ENCODE data around the gene C19orf12. TPM values are rescaled to one million over a fixed set of nuclear protein-coding genes. Genes with fewer than 3 reads are reported as not detected.

The C19orf12 gene
- total RNA-seq, 1 donor from 2014 or later: 48.6 TPM

GRCh38 chr19:29653398-29653797, 61.7 kb downstream of the C19orf12 start:
- intact Hi-C loops (cut with micrococcal nuclease): no loop called here
- Histone ChIP-seq H3K36me3 (no peaks in the 10 kb centered on the region), H3K4me1 (no peaks in the 10 kb centered on the region), H3K27me3 (ENCODE audit: low read depth) (peaks cover 14% of the 10 kb centered on the region), H3K27ac (replicated peaks) (no peak overlapping the region), H3K4me3 (no peak overlapping the region), H3K9me3 (replicated peaks) (peaks cover 8% of the 10 kb centered on the region)
- DNase-seq: no peak
- TF ChIP-seq CTCF (IDR thresholded peaks at IDR 0.05; ENCODE audit: borderline replicate concordance): no peak

- H3K4me1 ChIP-seq: no peaks in the 10 kb centered on the region
- intact Hi-C loops (cut with micrococcal nuclease): no loop called here
- H3K27me3 ChIP-seq (ENCODE audit: low read depth): peaks cover 14% of the 10 kb centered on the region
- H3K36me3 ChIP-seq: no peaks in the 10 kb centered on the region
- H3K9me3 ChIP-seq (replicated peaks): peaks cover 8% of the 10 kb centered on the region
- no peak overlapping the region for H3K27ac ChIP-seq (replicated peaks)
- DNase-seq: no peak
- H3K4me3 ChIP-seq: no peak overlapping the region
- no peak for TF ChIP-seq CTCF (IDR thresholded peaks at IDR 0.05; ENCODE audit: borderline replicate concordance)
Observed at GRCh38 chr19:29651622-29652394, 63.3 kb downstream of the C19orf12 start.

- TF ChIP-seq CTCF (IDR thresholded peaks at IDR 0.05; ENCODE audit: borderline replicate concordance): no peak
- Histone ChIP-seq H3K4me1 (peaks cover 8% of the 10 kb centered on the region), H3K27ac (replicated peaks) (no peak overlapping the region), H3K9me3 (replicated peaks) (peaks cover 8% of the 10 kb centered on the region), H3K36me3 (no peaks in the 10 kb centered on the region), H3K4me3 (no peak overlapping the region), H3K27me3 (ENCODE audit: low read depth) (peaks cover 14% of the 10 kb centered on the region)
- DNase-seq: no peak
- intact Hi-C loops (cut with micrococcal nuclease): no loop called here
Observed at GRCh38 chr19:29650772-29651387, 64.2 kb downstream of the C19orf12 start.

Other genes with a start within 250 kb of the C19orf12 start
- not detected for gene VSTM2B, start 189.3 kb downstream of the C19orf12 start, total RNA-seq
- 53.9 TPM for gene POP4, start 109.0 kb downstream of the C19orf12 start, total RNA-seq
- 27.8 TPM for gene PLEKHF1, start 49.8 kb downstream of the C19orf12 start, total RNA-seq
- 3.1 TPM for gene CCNE1, start 96.7 kb upstream of the C19orf12 start, total RNA-seq
- gene URI1, start 227.0 kb upstream of the C19orf12 start, total RNA-seq: 43.0 TPM